ENCODE measurements around the gene RORC. TPM values are rescaled to one million over a fixed set of nuclear protein-coding genes. Genes with fewer than 3 reads are reported as not detected.
"Not testable (repeated sequence)": the region's sequence is repeated elsewhere in the genome, so short reads cannot be mapped to it uniquely, and the experiment has no call there.

RORC gene
- total RNA-seq, 2 experiments from 2014 or later: 1.3 to 1.5 TPM

- intact Hi-C loops (cut with micrococcal nuclease): no loop called here
- Mint-ChIP-seq H3K4me3 (no peak overlapping the region), H3K27ac (no peak overlapping the region), H3K9me3 (no peaks in the 10 kb centered on the region), H3K36me3 (ENCODE audit: low read depth) (no peaks in the 10 kb centered on the region), H3K27me3 (no peaks in the 10 kb centered on the region), H3K4me1 (ENCODE audit: low read depth) (peaks cover 23% of the 10 kb centered on the region)
- ATAC-seq (no peak), DNase-seq (no peak)
- ChIA-PET CTCF (interaction anchor here (0.9 kb wide), 1 partner anchor 20 kb away, joined by 3 read pairs; no protein-coding TSS in a partner anchor), POLR2A (no interaction called here)
- TF ChIP-seq CTCF (IDR thresholded peaks at IDR 0.05): no peak
These were observed 43.9 kb downstream of the RORC start for GRCh38 chr1:151787689-151788088.

- H3K9me3 Mint-ChIP-seq: no peaks in the 10 kb centered on the region
- peaks cover 2% of the 10 kb centered on the region for H3K36me3 Mint-ChIP-seq (ENCODE audit: low read depth)
- H3K4me1 Mint-ChIP-seq (ENCODE audit: low read depth): peaks cover 4% of the 10 kb centered on the region
- ChIA-PET CTCF (no interaction called here), POLR2A (no interaction called here)
- DNase-seq (no peak), ATAC-seq (no peak)
- TF ChIP-seq CTCF (IDR thresholded peaks at IDR 0.05): no peak
- intact Hi-C loops (cut with micrococcal nuclease): no loop called here
- H3K4me3 Mint-ChIP-seq: no peak overlapping the region
- no peaks in the 10 kb centered on the region for H3K27me3 Mint-ChIP-seq
- H3K27ac Mint-ChIP-seq: no peak overlapping the region
These were observed 47.8 kb downstream of the RORC start for GRCh38 chr1:151783796-151784195.

DNA sequence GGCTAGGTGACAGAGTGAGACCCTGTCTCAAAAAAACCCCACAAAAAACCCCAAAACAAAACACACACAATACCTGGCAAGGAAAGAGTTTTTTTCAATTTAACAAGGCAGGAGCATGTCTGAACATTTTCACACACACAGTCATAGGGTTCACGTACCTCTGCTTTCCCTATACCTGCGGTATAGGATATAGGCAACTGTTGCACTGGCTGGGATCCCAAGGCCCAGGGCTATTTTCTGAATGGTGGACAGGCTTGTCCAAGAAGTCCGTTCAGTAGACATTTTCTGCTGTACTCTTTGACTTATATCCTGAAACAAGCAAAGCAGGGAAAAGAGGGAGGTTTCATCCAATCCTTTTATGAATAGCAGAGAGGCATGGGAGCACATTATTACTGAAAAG lies 48.9 kb downstream of the RORC start:
- Mint-ChIP-seq H3K27me3 (no peaks in the 10 kb centered on the region), H3K27ac (no peak overlapping the region), H3K4me1 (ENCODE audit: low read depth) (no peaks in the 10 kb centered on the region), H3K9me3 (no peaks in the 10 kb centered on the region), H3K36me3 (ENCODE audit: low read depth) (peaks cover 2% of the 10 kb centered on the region), H3K4me3 (no peak overlapping the region)
- intact Hi-C loops (cut with micrococcal nuclease): no loop called here
- DNase-seq (no peak), ATAC-seq (no peak)
- ChIA-PET POLR2A (no interaction called here), CTCF (no interaction called here)
- TF ChIP-seq CTCF (IDR thresholded peaks at IDR 0.05): no peak

- POLR2A ChIA-PET; DNase-seq; ATAC-seq; CTCF ChIA-PET; H3K4me3 Mint-ChIP-seq; H3K27me3 Mint-ChIP-seq; intact Hi-C loops (cut with micrococcal nuclease); H3K9me3 Mint-ChIP-seq; H3K27ac Mint-ChIP-seq; H3K36me3 Mint-ChIP-seq (ENCODE audit: low read depth); H3K4me1 Mint-ChIP-seq (ENCODE audit: low read depth): not testable (repeated sequence)
These were observed 49.6 kb downstream of the RORC start for GRCh38 chr1:151782026-151782425.

DNA sequence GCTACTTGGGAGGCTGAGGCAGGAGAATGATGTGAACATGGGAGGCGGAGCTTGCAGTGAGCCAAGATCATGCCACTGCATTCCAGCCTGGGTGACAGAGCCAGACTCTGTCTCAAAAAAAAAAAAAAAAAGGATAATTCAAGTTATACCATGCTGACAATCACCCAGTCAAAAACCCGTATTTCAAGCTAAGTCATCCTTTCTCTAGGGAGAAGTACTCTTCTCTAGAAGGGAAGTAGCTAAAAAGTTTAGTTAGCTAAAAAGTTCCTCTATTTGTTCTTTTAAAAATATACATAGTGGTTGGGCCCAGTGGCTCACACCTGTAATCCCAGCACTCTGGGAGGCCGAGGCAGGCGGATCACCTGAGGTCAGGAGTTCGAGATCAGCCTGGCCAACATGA lies 50.9 kb downstream of the RORC start:
- POLR2A ChIA-PET; ATAC-seq; H3K36me3 Mint-ChIP-seq (ENCODE audit: low read depth); H3K4me1 Mint-ChIP-seq (ENCODE audit: low read depth); H3K27me3 Mint-ChIP-seq; H3K4me3 Mint-ChIP-seq; DNase-seq; H3K27ac Mint-ChIP-seq; H3K9me3 Mint-ChIP-seq; intact Hi-C loops (cut with micrococcal nuclease): not testable (repeated sequence)
- CTCF ChIA-PET: interaction anchor here (1.0 to 1.2 kb wide), 2 partner anchors 55 to 56 kb away, joined by 3 read pairs; no protein-coding TSS in a partner anchor

DNA sequence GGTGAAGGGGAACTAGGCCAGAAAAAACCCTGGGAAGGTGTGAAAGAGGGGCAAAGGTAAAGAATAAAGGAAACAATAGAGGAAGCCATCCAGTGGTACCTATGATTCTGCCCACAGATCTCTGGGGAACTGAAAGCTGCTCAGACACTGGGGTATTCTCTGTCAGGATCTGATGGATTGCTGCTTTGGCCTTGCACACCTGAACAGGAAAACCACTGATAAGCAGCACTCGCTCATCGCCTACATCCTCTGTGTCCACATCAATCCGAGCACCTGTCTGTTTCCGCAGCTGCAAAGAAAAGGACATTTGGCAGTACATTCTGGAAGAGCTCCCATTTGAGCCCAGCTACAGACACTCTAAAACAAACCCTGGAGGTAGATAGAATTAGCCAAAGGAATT lies 51.8 kb downstream of the RORC start:
- ChIA-PET POLR2A (no interaction called here), CTCF (interaction anchor here (0.7 to 1.5 kb wide), 4 partner anchors 15 to 57 kb away, joined by 3 to 4 read pairs (median 3); no protein-coding TSS in a partner anchor)
- ATAC-seq (no peak), DNase-seq (no peak)
- no peaks in the 10 kb centered on the region for H3K27me3 Mint-ChIP-seq
- no peak overlapping the region for H3K4me3 Mint-ChIP-seq
- peaks cover 2% of the 10 kb centered on the region for H3K36me3 Mint-ChIP-seq (ENCODE audit: low read depth)
- H3K27ac Mint-ChIP-seq: no peak overlapping the region
- H3K4me1 Mint-ChIP-seq (ENCODE audit: low read depth): no peaks in the 10 kb centered on the region
- no peaks in the 10 kb centered on the region for H3K9me3 Mint-ChIP-seq
- intact Hi-C loops (cut with micrococcal nuclease): no loop called here
- TF ChIP-seq CTCF (IDR thresholded peaks at IDR 0.05): no peak

Data from activated CD8-positive, alpha-beta T cell treated with anti-CD3 and anti-CD28 coated beads for 36 hours (primary cell).